OCI-LY1 (cell line): ENCODE data around the gene ALDH1L1.

ENCODE experiments used
- H2AFZ ChIP-seq: fragments of 200-600 bp; sonication (generic), shearing (Covaris generic); 2 replicates; pipeline ENCODE4 v1.6.0; 2014; ENCODE audit warnings: antibody characterized with exemption, mild to moderate bottlenecking, low read length
- H3F3A ChIP-seq: fragments of 200-600 bp; sonication (generic), shearing (Covaris generic); 2 replicates; pipeline ENCODE4 v1.6.0; 2014; ENCODE audit warnings: mild to moderate bottlenecking, antibody characterized with exemption, low read length, moderate library complexity; ENCODE audit not compliant: insufficient read depth
- H3K27ac ChIP-seq: fragments of 200-600 bp; sonication (generic); 2 replicates; pipeline ENCODE4 v1.5.1; 2014; ENCODE audit warnings: low read length, mixed run types, mild to moderate bottlenecking, low read depth; ENCODE audit not compliant: poor library complexity, severe bottlenecking
- H3K27me3 ChIP-seq: fragments of 200-600 bp; sonication (generic); 2 replicates; pipeline ENCODE4 v1.6.0; 2014; ENCODE audit warnings: antibody characterized with exemption, mild to moderate bottlenecking, low read length, moderate library complexity; ENCODE audit not compliant: insufficient read depth
- H3K36me3 ChIP-seq: fragments of 200-600 bp; sonication (generic); 2 replicates; pipeline ENCODE4 v1.6.1; 2014; ENCODE audit warnings: mild to moderate bottlenecking, antibody characterized with exemption, low read length, moderate library complexity, mixed read lengths; ENCODE audit not compliant: insufficient read depth
- H3K4me1 ChIP-seq: fragments of 200-600 bp; sonication (generic); 2 replicates; pipeline ENCODE4 v1.5.1; 2014; ENCODE audit warnings: mild to moderate bottlenecking, low read length, moderate library complexity; ENCODE audit not compliant: insufficient read depth, severe bottlenecking
- H3K4me2 ChIP-seq: fragments of 200-600 bp; sonication (generic), shearing (Covaris generic); 2 replicates; pipeline ENCODE4 v1.6.1; 2014; ENCODE audit warnings: low read length
- H3K4me3 ChIP-seq: fragments of 200-600 bp; sonication (generic); 2 replicates; pipeline ENCODE4 v1.5.1; 2014; ENCODE audit warnings: low read length, low read depth, mild to moderate bottlenecking, mixed read lengths; ENCODE audit not compliant: poor library complexity, severe bottlenecking
- H3K79me2 ChIP-seq: fragments of 200-600 bp; shearing (Covaris generic); 2 replicates; pipeline ENCODE4 v1.6.1; 2016; ENCODE audit warnings: mixed run types, low read length, mixed read lengths; ENCODE audit not compliant: insufficient read depth
- H3K9ac ChIP-seq: fragments of 200-600 bp; sonication (generic), shearing (Covaris generic); 2 replicates; pipeline ENCODE4 v1.6.1; 2014; ENCODE audit warnings: mild to moderate bottlenecking, low read length, mixed read lengths
- H3K9me2 ChIP-seq: fragments of 200-600 bp; sonication (generic), shearing (Covaris generic); 2 replicates; pipeline ENCODE4 v1.6.1; 2014; ENCODE audit warnings: low read depth, mild to moderate bottlenecking, low read length, mixed read lengths
- H3K9me3 ChIP-seq: fragments of 200-600 bp; shearing (Covaris generic); 2 replicates; pipeline ENCODE4 v1.6.1; 2014; ENCODE audit warnings: low read length, mixed read lengths
- H4K20me1 ChIP-seq: fragments of 200-600 bp; sonication (generic), shearing (Covaris generic); 2 replicates; pipeline ENCODE4 v1.6.0; 2016; ENCODE audit warnings: mild to moderate bottlenecking, low read length; ENCODE audit not compliant: insufficient read depth
- CTCF ChIP-seq: fragments of 200-600 bp; sonication (generic), shearing (Covaris generic); IDR thresholded peaks from 2 replicates; pipeline ENCODE4 v1.5.1; 2017; ENCODE audit warnings: mild to moderate bottlenecking, antibody characterized with exemption, low read length, moderate library complexity, mixed read lengths
- EZH2 ChIP-seq: fragments of 200-600 bp; sonication (generic), shearing (Covaris generic); IDR thresholded peaks from 2 replicates; pipeline ENCODE4 v1.8.0; 2017; ENCODE audit warnings: borderline replicate concordance, mixed run types, mild to moderate bottlenecking, antibody characterized with exemption, low read length, moderate library complexity, mixed read lengths

ALDH1L1 gene

GRCh38 chr3:126208606-126209256, 28.3 kb upstream of the ALDH1L1 start:
- Histone ChIP-seq H2AFZ (no peak overlapping the region), H3K4me2 (no peak overlapping the region), H3K27ac (no peak overlapping the region)

GRCh38 chr3:126208182-126208581, 27.8 kb upstream of the ALDH1L1 start:
- Histone ChIP-seq H3K36me3 (no peaks in the 10 kb centered on the region), H3K27me3 (no peaks in the 10 kb centered on the region), H3F3A (no peaks in the 10 kb centered on the region), H3K4me3 (no peak overlapping the region), H3K9me2 (no peaks in the 10 kb centered on the region), H3K79me2 (no peaks in the 10 kb centered on the region), H4K20me1 (no peaks in the 10 kb centered on the region), H3K4me1 (no peaks in the 10 kb centered on the region), H3K9ac (no peak overlapping the region), H2AFZ (no peak overlapping the region), H3K9me3 (no peaks in the 10 kb centered on the region), H3K27ac (no peak overlapping the region), H3K4me2 (no peak overlapping the region)
- TF ChIP-seq EZH2, result no peak
- TF ChIP-seq CTCF, result no peak

More at GRCh38 chr3:126208606-126209256, 28.3 kb upstream of the ALDH1L1 start:
- Histone ChIP-seq H4K20me1 (no peaks in the 10 kb centered on the region), H3K9ac (no peak overlapping the region), H3K79me2 (no peaks in the 10 kb centered on the region), H3K27me3 (no peaks in the 10 kb centered on the region), H3K4me3 (no peak overlapping the region), H3K9me2 (no peaks in the 10 kb centered on the region), H3F3A (no peaks in the 10 kb centered on the region), H3K36me3 (no peaks in the 10 kb centered on the region), H3K9me3 (no peaks in the 10 kb centered on the region), H3K4me1 (no peaks in the 10 kb centered on the region)
- TF ChIP-seq CTCF (no peak), EZH2 (no peak)

- Histone ChIP-seq H2AFZ (no peak overlapping the region), H3K4me2 (no peak overlapping the region), H3K4me1 (no peaks in the 10 kb centered on the region), H3F3A (no peaks in the 10 kb centered on the region), H3K79me2 (no peaks in the 10 kb centered on the region), H3K27ac (no peak overlapping the region), H3K9me3 (no peaks in the 10 kb centered on the region), H3K4me3 (no peak overlapping the region), H3K27me3 (no peaks in the 10 kb centered on the region), H4K20me1 (no peaks in the 10 kb centered on the region), H3K36me3 (no peaks in the 10 kb centered on the region), H3K9me2 (no peaks in the 10 kb centered on the region), H3K9ac (no peak overlapping the region)
- TF ChIP-seq CTCF, result no peak
These were observed 26.8 kb upstream of the ALDH1L1 start for GRCh38 chr3:126207166-126207565.
